ENCODE measurements around the gene SCN4A. TPM values are rescaled to one million over a fixed set of nuclear protein-coding genes. Genes with fewer than 3 reads are reported as not detected.
"Not testable (repeated sequence)": the region's sequence is repeated elsewhere in the genome, so short reads cannot be mapped to it uniquely, and the experiment has no call there.

The SCN4A gene
- total and polyA plus RNA-seq, 2 of the 13 experiments (the other 11 are each of a cell fraction or from before 2014, with no cell fraction given): 0.02 to 0.03 TPM

DNA sequence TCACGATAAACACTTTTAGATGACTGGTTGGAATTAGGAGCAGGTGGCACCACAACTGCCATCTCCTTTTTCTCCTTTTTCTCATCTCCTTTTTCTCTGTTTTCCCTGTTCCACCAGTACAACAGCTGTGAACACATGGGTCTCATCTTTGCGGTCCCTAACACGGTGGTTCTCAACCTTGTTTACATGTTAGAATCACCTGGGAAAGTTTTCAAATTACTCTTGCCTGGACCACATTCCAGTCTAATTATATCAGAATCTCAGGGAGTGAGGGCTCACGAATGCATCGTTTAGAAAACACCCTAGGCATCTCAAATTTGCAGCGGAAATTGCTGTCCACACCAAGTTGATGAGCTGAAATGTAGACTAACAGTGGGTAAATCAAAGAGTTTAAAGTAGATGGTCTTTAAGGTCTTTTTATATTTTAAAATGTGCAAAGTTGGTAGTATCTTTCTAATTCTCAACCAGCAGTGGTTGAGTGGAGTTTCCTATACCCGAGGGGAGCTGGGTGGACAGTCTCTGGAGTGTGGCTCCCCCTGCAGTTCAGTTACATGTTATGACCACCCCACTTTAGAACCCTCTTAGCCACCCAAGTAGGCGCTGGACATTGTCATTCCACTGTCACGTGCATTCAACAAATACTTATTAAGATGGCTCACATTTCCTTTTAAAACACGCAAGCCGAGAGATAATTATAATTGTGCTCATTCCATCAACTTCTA lies 80.2 kb downstream of the SCN4A start:
- POLR2A ChIA-PET; in situ Hi-C loops (cut with HindIII; ENCODE audit: extremely low pct_ligation_motif_present, low pct_unique_long_range_greater_than_20kb); H3K4me3 ChIP-seq (replicated peaks in 1 of 3; ENCODE audit: insufficient read depth in 1 of 3, low read depth in 2 of 3, low read length in 3 of 3); H3K4me2 ChIP-seq (ENCODE audit: low read depth, low read length); H3K79me2 ChIP-seq (ENCODE audit: insufficient read depth, low read length); H3K27me3 ChIP-seq (ENCODE audit: control insufficient read depth in 1 of 2, insufficient read depth in 2 of 2, low read length in 2 of 2); DNase-seq (ENCODE audit: low spot score); H3K36me3 ChIP-seq (replicated peaks in 1 of 2; ENCODE audit: control insufficient read depth in 1 of 2, insufficient read depth in 2 of 2, low read length in 2 of 2); H3K9me3 ChIP-seq (ENCODE audit: low read length); FAIRE-seq; H3K9ac ChIP-seq (ENCODE audit: insufficient read depth, low read depth, low read length); CTCF ChIA-PET (ENCODE audit: low intra/inter-chr PET ratio, low total read pairs); BruUV-seq (replicated peaks); H2AFZ ChIP-seq (ENCODE audit: low read length); H4K20me1 ChIP-seq (ENCODE audit: insufficient read depth, low read length); H3K4me1 ChIP-seq (ENCODE audit: insufficient read depth, low read length); intact Hi-C loops (cut with micrococcal nuclease; ENCODE audit: unreplicated experiment); H3K27ac ChIP-seq (ENCODE audit: extremely low read length, insufficient read depth, low read length): not testable (repeated sequence)
- WGBS (ENCODE audit: low lambda C conversion rate): 14% methylated on average over 10 of the region's 11 CpGs
- TF ChIP-seq, protein P1, sequence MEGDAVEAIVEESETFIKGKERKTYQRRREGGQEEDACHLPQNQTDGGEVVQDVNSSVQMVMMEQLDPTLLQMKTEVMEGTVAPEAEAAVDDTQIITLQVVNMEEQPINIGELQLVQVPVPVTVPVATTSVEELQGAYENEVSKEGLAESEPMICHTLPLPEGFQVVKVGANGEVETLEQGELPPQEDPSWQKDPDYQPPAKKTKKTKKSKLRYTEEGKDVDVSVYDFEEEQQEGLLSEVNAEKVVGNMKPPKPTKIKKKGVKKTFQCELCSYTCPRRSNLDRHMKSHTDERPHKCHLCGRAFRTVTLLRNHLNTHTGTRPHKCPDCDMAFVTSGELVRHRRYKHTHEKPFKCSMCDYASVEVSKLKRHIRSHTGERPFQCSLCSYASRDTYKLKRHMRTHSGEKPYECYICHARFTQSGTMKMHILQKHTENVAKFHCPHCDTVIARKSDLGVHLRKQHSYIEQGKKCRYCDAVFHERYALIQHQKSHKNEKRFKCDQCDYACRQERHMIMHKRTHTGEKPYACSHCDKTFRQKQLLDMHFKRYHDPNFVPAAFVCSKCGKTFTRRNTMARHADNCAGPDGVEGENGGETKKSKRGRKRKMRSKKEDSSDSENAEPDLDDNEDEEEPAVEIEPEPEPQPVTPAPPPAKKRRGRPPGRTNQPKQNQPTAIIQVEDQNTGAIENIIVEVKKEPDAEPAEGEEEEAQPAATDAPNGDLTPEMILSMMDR (CRISPR knock-in tag; IDR thresholded peaks at IDR 0.05): peak; percentile 49
- ATAC-seq: peak; percentile 72

DNA sequence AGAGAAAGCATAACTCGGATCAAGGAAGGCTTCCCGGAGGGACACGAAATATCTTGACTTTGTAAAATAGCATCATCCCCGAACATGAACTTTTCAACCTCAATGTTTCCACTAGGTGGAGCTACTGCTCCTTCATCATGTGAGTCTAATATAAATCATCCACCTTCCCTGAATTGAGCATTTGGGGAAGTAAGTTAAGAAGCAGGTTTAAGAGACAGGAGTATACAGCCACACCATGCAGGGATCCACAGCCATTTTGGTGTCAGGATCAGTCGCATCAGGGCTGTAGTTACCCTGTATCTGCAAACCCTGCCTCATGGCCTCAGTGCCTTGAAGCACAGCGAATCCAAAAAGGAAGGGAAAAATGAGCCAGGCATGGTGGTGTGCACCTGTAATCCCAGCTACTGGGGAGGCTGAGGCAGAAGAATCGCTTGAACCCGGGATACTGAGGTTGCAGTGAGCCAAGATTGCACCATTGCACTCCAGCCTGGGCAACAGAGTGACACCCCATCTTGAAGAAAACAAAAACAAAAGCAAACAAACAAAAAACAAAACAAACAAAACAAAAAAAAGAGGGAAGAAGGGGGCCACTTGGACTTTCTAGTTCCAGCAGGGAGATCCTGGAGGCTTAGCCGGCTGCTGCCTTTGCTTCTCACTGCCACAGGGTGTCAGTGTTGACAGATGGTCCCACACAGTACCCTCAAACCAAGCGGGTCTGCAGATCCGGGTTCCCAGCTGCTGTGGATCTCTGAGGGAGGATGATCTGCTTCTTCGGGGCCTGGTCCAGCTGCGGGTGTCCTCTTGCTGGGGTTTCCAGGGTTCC lies 83.5 kb downstream of the SCN4A start:
- FAIRE-seq (peak; percentile 15), ATAC-seq (peak; percentile 96), DNase-seq (ENCODE audit: low spot score) (peak; percentile 33)
- BruUV-seq (replicated peaks); intact Hi-C loops (cut with micrococcal nuclease; ENCODE audit: unreplicated experiment); in situ Hi-C loops (cut with HindIII; ENCODE audit: extremely low pct_ligation_motif_present, low pct_unique_long_range_greater_than_20kb); H3K79me2 ChIP-seq (ENCODE audit: insufficient read depth, low read length); H3K27ac ChIP-seq (ENCODE audit: extremely low read length, insufficient read depth, low read length); H3K4me1 ChIP-seq (ENCODE audit: insufficient read depth, low read length); H4K20me1 ChIP-seq (ENCODE audit: insufficient read depth, low read length); H3K9ac ChIP-seq (ENCODE audit: insufficient read depth, low read depth, low read length); H3K36me3 ChIP-seq (replicated peaks in 1 of 2; ENCODE audit: control insufficient read depth in 1 of 2, insufficient read depth in 2 of 2, low read length in 2 of 2); H3K4me2 ChIP-seq (ENCODE audit: low read depth, low read length); H3K4me3 ChIP-seq (replicated peaks in 1 of 3; ENCODE audit: insufficient read depth in 1 of 3, low read depth in 2 of 3, low read length in 3 of 3); POLR2A ChIA-PET; H2AFZ ChIP-seq (ENCODE audit: low read length); H3K9me3 ChIP-seq (ENCODE audit: low read length): not testable (repeated sequence)
- H3K27me3 ChIP-seq (ENCODE audit: control insufficient read depth in 1 of 2, insufficient read depth in 2 of 2, low read length in 2 of 2): peaks cover 1 to 10% of the 10 kb centered on the region in 2 experiments; a peak in 3 of 5 replicates
- WGBS (ENCODE audit: low lambda C conversion rate): 8% methylated on average over 12 of the region's 13 CpGs
- CTCF ChIA-PET (ENCODE audit: low intra/inter-chr PET ratio, low total read pairs): interaction anchor here (1.0 kb wide), 1 partner anchor 102 kb away, joined by 3 read pairs; no protein-coding TSS in a partner anchor
- TF ChIP-seq STAG1 (CRISPR knock-in tag; IDR thresholded peaks at IDR 0.05): peak; percentile 40
- TF ChIP-seq, protein P1 (CRISPR knock-in tag; IDR thresholded peaks at IDR 0.05): peak; percentile 52

Data from HepG2 (cell line).